Spleen (tissue), 7 donors: Measurements from ENCODE around the gene SCAANT1.

Source experiments
- POLR2A ChIP-seq, 3 donors: fragments of 450-650 bp; IDR thresholded peaks; one replicate each; pipeline ENCODE4 v1.5.1; 2017; ENCODE audit warnings: antibody characterized with exemption in 3 of 3, mild to moderate bottlenecking in 1 of 3
- POLR2AphosphoS5 ChIP-seq, 3 donors: sonication (generic); formaldehyde crosslinking; IDR thresholded peaks; one replicate each; pipeline ENCODE4 v1.5.1; 2017; ENCODE audit warnings: antibody characterized with exemption in 3 of 3
- TF ChIP-seq, protein P1 (sequence below), 11 experiments: fragments of 200-600 bp in 7 of 11; fragments of 450-650 bp in 4 of 11; sonication (generic) in 4 of 11; IDR thresholded peaks in 8 of 11; conservative IDR thresholded peaks in 3 of 11; 1 replicate in 7 of 11; 2 replicates in 4 of 11; pipeline versions ENCODE4 v1.4.0 to v1.8.0; 2016 to 2021; ENCODE audit warnings: antibody characterized with exemption in 11 of 11, inconsistent platforms in 4 of 11, mild to moderate bottlenecking in 1 of 11
- donor health status: DM: no; HTN: no; CAD: no; lungs with moderate emphysema.
- donor health status: DM: no; HTN: no; CAD: no.
- donor health status: DM: no; HTN: no; CAD: no.

DNA sequence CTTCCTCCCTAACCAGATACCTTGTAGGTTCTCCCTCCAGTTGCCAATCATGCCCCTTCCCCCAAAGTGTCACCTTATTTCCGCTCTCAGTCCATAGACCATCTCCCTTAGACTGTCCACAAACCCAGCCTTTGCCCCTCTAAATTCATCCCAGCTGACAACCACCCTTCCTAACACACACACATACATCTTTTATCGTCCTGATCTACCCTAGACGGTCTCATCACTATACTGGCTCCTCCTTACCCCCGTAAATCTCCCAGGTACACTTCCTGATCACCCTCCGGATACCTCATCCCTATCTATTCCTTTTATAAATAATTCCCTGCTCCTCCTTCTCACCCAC is 49.4 kb downstream of the SCAANT1 start:
- TF ChIP-seq, protein P1, sequence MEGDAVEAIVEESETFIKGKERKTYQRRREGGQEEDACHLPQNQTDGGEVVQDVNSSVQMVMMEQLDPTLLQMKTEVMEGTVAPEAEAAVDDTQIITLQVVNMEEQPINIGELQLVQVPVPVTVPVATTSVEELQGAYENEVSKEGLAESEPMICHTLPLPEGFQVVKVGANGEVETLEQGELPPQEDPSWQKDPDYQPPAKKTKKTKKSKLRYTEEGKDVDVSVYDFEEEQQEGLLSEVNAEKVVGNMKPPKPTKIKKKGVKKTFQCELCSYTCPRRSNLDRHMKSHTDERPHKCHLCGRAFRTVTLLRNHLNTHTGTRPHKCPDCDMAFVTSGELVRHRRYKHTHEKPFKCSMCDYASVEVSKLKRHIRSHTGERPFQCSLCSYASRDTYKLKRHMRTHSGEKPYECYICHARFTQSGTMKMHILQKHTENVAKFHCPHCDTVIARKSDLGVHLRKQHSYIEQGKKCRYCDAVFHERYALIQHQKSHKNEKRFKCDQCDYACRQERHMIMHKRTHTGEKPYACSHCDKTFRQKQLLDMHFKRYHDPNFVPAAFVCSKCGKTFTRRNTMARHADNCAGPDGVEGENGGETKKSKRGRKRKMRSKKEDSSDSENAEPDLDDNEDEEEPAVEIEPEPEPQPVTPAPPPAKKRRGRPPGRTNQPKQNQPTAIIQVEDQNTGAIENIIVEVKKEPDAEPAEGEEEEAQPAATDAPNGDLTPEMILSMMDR (IDR thresholded peaks at IDR 0.05 in 8 of 11, conservative IDR thresholded peaks at IDR 0.05 in 3 of 11) = no peak
- TF ChIP-seq POLR2AphosphoS5 (IDR thresholded peaks at IDR 0.05) = no peak
- no peak for TF ChIP-seq POLR2A (IDR thresholded peaks at IDR 0.05)
